WTC11 (cell line): Measurements from ENCODE around the gene LAMA2. TPM values are rescaled to one million over a fixed set of nuclear protein-coding genes. Genes with fewer than 3 reads are reported as not detected.

Experiments used
- ATAC-seq: fragments of 200-7000 bp; cut with Tn5 transposase; 2 replicates; pipeline ENCODE4 v1.10.0; 2021; ENCODE audit warnings: mild to moderate bottlenecking, moderate library complexity
- CTCF ChIA-PET: fragments of 300-600 bp; sonication (Branson Sonifier 250); formaldehyde crosslinking; loops from one replicate; lab custom pipeline; 2021; ENCODE audit warnings: antibody characterized with exemption; lab: Charles Lee
- POLR2A ChIA-PET: fragments of 350-600 bp; sonication (Branson Sonifier 250); formaldehyde crosslinking; loops from one replicate; lab custom pipeline; 2021; ENCODE audit warnings: antibody characterized with exemption; lab: Charles Lee
- DNase-seq: peaks from one replicate; pipeline ENCODE4 v3.0.0; 2021; ENCODE audit warnings: low spot score
- H3K27ac Mint-ChIP-seq: 2 replicates; pipeline ENCODE4 v1.8.0; 2021; ENCODE audit warnings: mixed read lengths
- H3K27me3 Mint-ChIP-seq: 2 replicates; pipeline ENCODE4 v1.8.0; 2021; ENCODE audit warnings: low read depth, mild to moderate bottlenecking, moderate library complexity, mixed read lengths
- H3K36me3 Mint-ChIP-seq: 2 replicates; pipeline ENCODE4 v1.8.0; 2021; ENCODE audit warnings: mixed read lengths
- H3K4me1 Mint-ChIP-seq: 2 replicates; pipeline ENCODE4 v1.8.0; 2022; ENCODE audit warnings: mixed read lengths
- H3K4me3 Mint-ChIP-seq: 2 replicates; pipeline ENCODE4 v1.8.0; 2021; ENCODE audit warnings: mild to moderate bottlenecking, moderate library complexity, mixed read lengths
- H3K9me3 Mint-ChIP-seq: 2 replicates; pipeline ENCODE4 v1.8.0; 2021; ENCODE audit warnings: mixed read lengths
- CBFB ChIP-seq: sonication (generic); formaldehyde crosslinking; IDR thresholded peaks from 2 replicates; pipeline ENCODE4 v1.8.1; 2022; ENCODE audit warnings: mild to moderate bottlenecking, low read depth, missing genetic modification reagents
- CDX4 ChIP-seq: fragments of 250-450 bp; sonication (Bioruptor Pico); IDR thresholded peaks from 2 replicates; pipeline ENCODE4 v1.9.0; 2021; ENCODE audit warnings: moderate library complexity, mild to moderate bottlenecking, inconsistent platforms, borderline replicate concordance
- E2F1 ChIP-seq: sonication (generic); formaldehyde crosslinking; IDR thresholded peaks from 2 replicates; pipeline ENCODE4 v1.8.0; 2022; ENCODE audit warnings: mild to moderate bottlenecking, missing genetic modification reagents
- E2F4 ChIP-seq: sonication (generic); formaldehyde crosslinking; IDR thresholded peaks from 2 replicates; pipeline ENCODE4 v1.8.1; 2022; ENCODE audit warnings: low read depth, mild to moderate bottlenecking, moderate library complexity, missing genetic modification reagents, borderline replicate concordance
- E2F5 ChIP-seq: sonication (generic); formaldehyde crosslinking; IDR thresholded peaks from 2 replicates; pipeline ENCODE4 v1.8.1; 2022; ENCODE audit warnings: mild to moderate bottlenecking, moderate library complexity, missing genetic modification reagents
- ELF4 ChIP-seq: sonication (generic); formaldehyde crosslinking; IDR thresholded peaks from 2 replicates; pipeline ENCODE4 v1.8.1; 2022; ENCODE audit warnings: low read depth, mild to moderate bottlenecking, moderate library complexity, missing genetic modification reagents
- FOXP4 ChIP-seq: sonication (generic); formaldehyde crosslinking; IDR thresholded peaks from 2 replicates; pipeline ENCODE4 v1.8.0; 2022; ENCODE audit warnings: mild to moderate bottlenecking, missing genetic modification reagents
- HMGXB4 ChIP-seq: sonication (generic); formaldehyde crosslinking; IDR thresholded peaks from 2 replicates; pipeline ENCODE4 v1.8.1; 2023; ENCODE audit warnings: mild to moderate bottlenecking, moderate library complexity, missing genetic modification reagents
- JUN ChIP-seq: sonication (generic); formaldehyde crosslinking; IDR thresholded peaks from 2 replicates; pipeline ENCODE4 v1.8.0; 2023; ENCODE audit warnings: mild to moderate bottlenecking, missing genetic modification reagents
- MLX ChIP-seq: sonication (generic); formaldehyde crosslinking; IDR thresholded peaks from 2 replicates; pipeline ENCODE4 v1.8.1; 2023; ENCODE audit warnings: mild to moderate bottlenecking, missing genetic modification reagents, moderate library complexity
- NFE2L1 ChIP-seq: sonication (generic); formaldehyde crosslinking; IDR thresholded peaks from 2 replicates; pipeline ENCODE4 v1.8.1; 2023; ENCODE audit warnings: missing genetic modification reagents
- NR2C2 ChIP-seq: sonication (generic); formaldehyde crosslinking; IDR thresholded peaks from 2 replicates; pipeline ENCODE4 v1.8.0; 2022; ENCODE audit warnings: mild to moderate bottlenecking, missing genetic modification reagents
- NR3C1 ChIP-seq: sonication (generic); formaldehyde crosslinking; conservative IDR thresholded peaks from 2 replicates; pipeline ENCODE4 v1.8.1; 2023; ENCODE audit warnings: low read depth, mild to moderate bottlenecking, missing genetic modification reagents
- RORB ChIP-seq: fragments of 250-450 bp; sonication (Bioruptor Pico); IDR thresholded peaks from 2 replicates; pipeline ENCODE4 v1.9.0; 2021; ENCODE audit warnings: mild to moderate bottlenecking
- TEAD4 ChIP-seq: sonication (generic); formaldehyde crosslinking; IDR thresholded peaks from 2 replicates; pipeline ENCODE4 v1.8.0; 2022; ENCODE audit warnings: mild to moderate bottlenecking, missing genetic modification reagents
- ZMAT4 ChIP-seq: fragments of 250-450 bp; sonication (Bioruptor Pico); IDR thresholded peaks from 2 replicates; pipeline ENCODE4 v1.9.0; 2021; ENCODE audit warnings: mild to moderate bottlenecking
- total RNA-seq: library from RNA; stranded (reverse); gene quantifications from 3 replicates; pipeline ENCODE4 v1.2.3, GENCODE V29; 2021

Gene LAMA2
- total RNA-seq, 1 experiment from 2014 or later: 6.6 TPM

GRCh38 chr6:129314575-129314974, 431.6 kb downstream of the LAMA2 start:
- peaks cover 14% of the 10 kb centered on the region for H3K27me3 Mint-ChIP-seq
- peaks cover 22% of the 10 kb centered on the region for H3K36me3 Mint-ChIP-seq
- TF ChIP-seq CBFB (CRISPR knock-in tag) (no peak), FOXP4 (no peak), NFE2L1 (no peak), JUN (CRISPR knock-in tag) (no peak), MLX (CRISPR knock-in tag) (no peak), TEAD4 (no peak), HMGXB4 (CRISPR knock-in tag) (no peak), E2F4 (CRISPR knock-in tag) (no peak), ZMAT4 (no peak), E2F1 (CRISPR knock-in tag) (no peak), ELF4 (CRISPR knock-in tag) (no peak), CDX4 (no peak), E2F5 (no peak), NR3C1 (no peak), NR2C2 (CRISPR knock-in tag) (no peak), RORB (no peak)
- peaks cover 30% of the 10 kb centered on the region for H3K9me3 Mint-ChIP-seq
- DNase-seq (no peak), ATAC-seq (no peak)
- H3K4me3 Mint-ChIP-seq: no peak overlapping the region
- ChIA-PET CTCF (no interaction called here), POLR2A (no interaction called here)
- H3K4me1 Mint-ChIP-seq: peaks cover 43% of the 10 kb centered on the region
- no peak overlapping the region for H3K27ac Mint-ChIP-seq
